Germinal center (tissue), 1 donor: ENCODE data around the gene WWOX.
"Not testable (repeated sequence)": the region's sequence is repeated elsewhere in the genome, so short reads cannot be mapped to it uniquely, and the experiment has no call there.

ENCODE experiments used
- DNase-seq: peaks from one replicate; pipeline ENCODE4 v3.0.0; 2012; ENCODE audit warnings: mixed read lengths, low spot score

WWOX gene

GRCh38 chr16:78584213-78584860 lies 484.9 kb downstream of the WWOX start:
- no peak for DNase-seq

- no peak for DNase-seq
Measured at GRCh38 chr16:78584991-78585390, 485.5 kb downstream of the WWOX start.

DNA sequence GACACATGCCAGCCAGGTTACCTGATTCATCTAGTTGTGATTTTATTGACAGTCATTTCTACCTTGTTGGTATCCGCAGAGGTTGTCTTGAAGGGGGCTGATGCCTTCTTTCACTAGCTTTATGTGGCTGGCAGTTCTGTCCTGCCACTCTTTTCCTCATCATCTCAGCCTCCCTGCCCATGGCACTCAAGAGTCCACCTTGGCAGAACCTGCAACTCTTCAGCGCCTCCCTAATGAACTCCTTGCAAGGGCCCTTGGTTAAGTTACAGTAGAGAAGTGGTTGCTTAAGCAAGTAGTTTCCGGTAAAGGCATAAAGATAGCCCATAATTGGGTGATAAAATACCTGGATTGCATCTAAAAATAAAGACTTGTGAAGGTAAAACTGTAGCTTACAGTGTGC lies 489.9 kb downstream of the WWOX start:
- no peak for DNase-seq

DNA sequence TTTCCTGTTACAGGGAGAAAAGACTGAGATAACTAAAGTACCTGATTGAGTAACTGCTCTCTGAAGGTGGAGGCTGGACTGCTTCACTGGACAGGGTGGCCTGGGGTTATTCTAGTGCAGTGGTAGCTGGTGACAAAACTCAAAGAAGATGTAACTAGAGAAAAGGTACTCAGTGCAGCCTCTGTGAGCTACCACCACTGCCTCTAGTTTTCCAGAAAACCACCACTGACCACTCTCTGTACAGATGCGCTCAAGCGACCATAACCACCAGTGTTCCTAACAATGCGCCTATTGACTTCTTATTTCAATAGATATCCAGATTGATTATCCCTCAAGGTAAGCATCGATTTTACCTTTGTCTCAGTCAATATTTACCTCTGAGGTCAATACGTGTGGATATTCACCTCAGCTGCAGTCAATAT lies 492.2 kb downstream of the WWOX start:
- DNase-seq = no peak

- DNase-seq = no peak
Measured at GRCh38 chr16:78592111-78592510, 492.7 kb downstream of the WWOX start.

DNA sequence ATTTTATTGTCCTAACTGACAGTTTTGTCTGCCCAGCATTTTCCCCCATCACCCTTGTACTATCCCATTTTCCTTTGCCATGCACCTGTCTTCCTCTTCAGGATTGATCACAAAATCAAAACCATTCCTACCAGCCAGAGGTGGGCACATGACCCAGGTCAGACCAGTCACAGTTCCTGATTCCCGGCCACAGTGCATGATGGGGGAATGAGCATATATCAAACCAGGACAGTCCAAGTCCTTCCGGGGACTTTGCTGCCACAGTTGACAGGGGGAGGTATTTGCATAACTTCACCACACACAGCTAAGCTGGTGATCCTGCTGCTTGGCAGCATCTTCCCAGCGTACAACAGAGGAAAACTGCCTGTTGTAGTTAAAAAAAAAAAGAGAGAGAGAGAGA lies 493.9 kb downstream of the WWOX start:
- DNase-seq = no peak

DNA sequence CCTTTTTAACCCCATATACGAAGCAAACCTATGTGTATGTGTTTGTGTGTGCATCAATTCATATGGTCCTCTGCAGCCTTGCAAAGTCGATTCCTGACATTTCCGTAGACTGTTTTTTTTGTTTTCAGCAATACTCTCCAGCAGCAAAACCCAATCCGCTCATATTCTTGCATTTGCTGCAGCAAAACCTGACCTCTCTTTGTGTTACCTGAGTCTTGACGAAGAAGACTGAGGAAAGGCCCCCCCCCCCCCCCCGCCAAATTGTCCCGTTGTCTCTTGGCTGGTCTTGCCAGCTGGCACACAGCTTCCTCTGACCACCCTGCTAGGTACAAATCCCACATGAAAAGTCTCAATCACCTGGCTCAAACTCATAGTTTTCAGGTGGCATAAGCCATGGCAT lies 494.7 kb downstream of the WWOX start:
- no peak for DNase-seq

DNA sequence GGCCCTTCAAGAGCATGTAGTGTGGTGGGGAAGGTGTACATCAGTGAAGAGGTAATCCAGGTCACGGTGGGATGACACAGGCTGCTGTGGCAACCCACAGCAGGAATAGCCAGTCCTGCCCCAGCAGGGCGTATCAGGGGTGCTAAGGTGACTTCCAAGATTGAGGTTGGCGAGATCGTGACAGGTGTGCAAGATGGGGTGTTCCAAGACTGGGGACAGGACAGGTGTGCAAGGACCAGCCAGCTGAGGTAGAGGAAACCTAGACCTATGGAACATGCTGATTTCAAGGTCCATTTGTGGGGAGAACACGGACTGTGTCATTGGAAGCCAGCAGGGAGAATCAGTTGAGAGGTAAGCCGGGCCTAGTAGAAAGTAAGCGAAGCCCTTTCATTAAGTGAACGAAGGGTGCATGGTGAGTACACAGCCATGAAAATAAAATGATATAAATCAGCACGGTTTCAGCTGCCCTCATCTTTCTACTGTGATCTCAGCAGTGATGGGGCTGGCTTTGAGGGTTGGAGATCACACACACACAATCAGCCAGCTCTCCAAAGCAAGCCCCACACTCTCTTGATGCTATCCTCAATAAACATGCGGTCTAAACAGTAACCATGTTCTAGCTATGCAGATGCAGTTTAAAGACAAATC lies 497.0 kb downstream of the WWOX start:
- DNase-seq = no peak

DNA sequence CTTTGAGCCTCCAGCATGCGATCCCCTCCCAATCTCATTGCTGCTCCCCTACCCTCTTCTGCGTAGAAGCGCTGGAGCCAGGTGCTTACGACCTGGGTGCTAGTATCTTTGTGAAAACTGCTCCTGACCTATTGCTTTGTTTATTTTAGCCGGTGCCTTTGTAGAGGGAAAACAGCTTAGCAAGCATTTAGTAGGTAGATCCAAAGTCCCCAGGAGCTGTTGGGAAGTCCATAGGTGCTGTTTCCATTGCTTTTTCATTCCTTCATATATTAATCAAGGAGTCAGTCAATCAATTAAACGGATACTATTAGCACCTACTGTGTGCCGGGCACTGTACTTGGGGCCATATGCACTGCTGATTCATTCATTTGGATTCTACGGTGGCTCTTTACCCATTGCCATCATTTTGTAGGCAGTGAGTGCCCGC lies 497.6 kb downstream of the WWOX start:
- DNase-seq = no peak

- peak; percentile 68 for DNase-seq
Measured at GRCh38 chr16:78597809-78598570, 498.5 kb downstream of the WWOX start.

GRCh38 chr16:78599271-78599670 lies 499.8 kb downstream of the WWOX start:
- no peak for DNase-seq

GRCh38 chr16:78604423-78605062 lies 505.1 kb downstream of the WWOX start:
- not testable (repeated sequence) for DNase-seq

- DNase-seq = no peak
Measured at GRCh38 chr16:78605548-78606101, 506.2 kb downstream of the WWOX start.

DNA sequence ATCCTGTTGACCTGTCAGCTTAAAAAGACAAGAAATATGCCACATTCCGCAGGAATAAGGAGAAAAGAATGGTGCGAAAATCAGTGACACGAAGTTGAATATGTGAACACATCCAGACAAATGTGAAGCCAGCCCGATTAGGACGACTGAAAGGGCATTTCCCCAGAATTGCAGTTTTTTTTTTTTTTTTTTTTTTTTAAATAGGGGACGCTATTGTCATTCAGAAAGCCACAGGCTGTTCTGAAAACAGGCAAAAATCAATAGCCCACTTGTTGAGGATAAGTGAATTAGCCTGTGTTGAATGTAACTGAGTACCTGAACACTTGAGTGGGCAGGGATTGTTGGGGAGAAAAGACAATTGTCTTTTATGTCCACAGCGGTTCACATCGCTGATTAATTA lies 507.1 kb downstream of the WWOX start:
- DNase-seq = no peak

DNA sequence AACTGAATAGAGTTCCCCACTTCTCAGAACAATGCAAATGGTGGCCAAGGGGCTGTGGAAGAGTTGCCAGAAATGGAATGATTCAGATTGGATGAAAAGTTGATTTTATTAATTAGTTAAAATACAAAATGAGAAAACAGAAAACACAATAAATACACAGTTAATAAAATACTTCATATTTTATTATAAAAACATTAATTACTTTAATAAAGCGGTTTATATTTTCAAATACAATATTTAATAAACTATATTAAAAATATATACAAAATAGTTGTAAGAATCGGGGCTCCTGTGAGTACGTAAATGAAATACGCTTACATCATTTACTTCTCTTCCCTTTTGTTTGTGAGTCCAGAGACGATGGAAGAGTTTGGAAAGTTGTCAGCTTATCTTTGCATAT lies 507.6 kb downstream of the WWOX start:
- DNase-seq = no peak

- no peak for DNase-seq
Measured at GRCh38 chr16:78607465-78607864, 508.0 kb downstream of the WWOX start.

- no peak for DNase-seq
Measured at GRCh38 chr16:78608305-78608776, 508.9 kb downstream of the WWOX start.

DNA sequence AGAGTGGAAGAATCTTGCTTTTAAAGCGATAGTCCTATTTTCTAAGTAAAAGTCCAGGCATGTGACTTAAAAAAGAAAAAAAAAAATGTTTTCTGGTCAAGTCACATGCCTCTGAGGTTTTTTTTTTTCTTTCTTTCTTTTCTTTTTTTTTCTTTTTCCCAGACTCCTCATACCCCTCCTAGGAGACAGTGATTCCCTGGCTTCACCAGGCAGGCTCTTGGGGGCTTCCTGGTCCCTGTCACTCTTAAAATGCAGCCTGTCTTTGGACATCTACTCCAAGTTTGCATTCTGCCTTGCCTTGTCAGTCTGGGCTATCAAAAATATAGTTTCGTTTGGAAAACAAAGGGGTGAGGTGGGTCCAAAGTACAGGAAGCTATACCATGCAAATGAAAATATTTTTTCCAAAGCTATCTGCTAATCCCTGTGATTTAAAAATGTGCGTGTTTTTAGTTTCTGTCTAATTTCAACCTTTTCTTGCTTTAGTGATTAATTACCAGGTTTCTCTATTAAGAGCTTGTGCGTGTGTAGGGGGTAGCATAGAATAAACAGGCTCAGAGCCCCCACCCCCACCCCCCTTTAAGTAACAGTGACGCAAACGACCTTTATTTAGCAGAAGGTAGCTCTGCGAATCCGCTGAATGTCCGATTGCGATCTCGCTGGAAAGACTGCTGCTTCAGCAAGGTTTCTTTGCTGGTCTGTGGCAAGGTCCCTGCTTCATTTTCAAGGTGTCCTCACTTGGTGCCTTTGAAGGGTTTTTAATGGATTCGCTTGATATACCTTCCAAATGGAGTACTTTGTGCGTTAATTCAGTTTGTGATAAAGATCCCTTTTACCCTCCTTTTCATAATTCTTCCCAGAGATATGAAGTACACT lies 510.2 kb downstream of the WWOX start:
- DNase-seq = no peak

DNA sequence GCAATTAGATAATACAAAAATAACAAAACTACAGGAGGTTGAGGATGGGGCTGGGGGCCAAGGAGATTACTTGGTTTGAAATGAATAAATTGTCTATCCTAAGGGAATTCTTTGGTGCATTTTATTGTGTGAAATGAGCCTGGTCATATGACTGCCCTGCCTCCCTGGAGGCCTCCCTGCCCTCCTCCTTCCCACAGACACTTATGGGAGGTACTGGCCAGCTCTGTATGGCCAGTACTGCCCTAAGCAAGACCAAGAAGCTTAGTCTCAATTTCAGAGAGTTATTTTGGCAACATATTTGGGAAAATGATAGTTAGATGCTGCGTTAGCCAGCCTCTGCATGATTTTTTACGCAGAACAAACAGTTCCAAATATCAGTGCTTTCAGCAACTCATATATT lies 511.9 kb downstream of the WWOX start:
- DNase-seq = no peak

DNA sequence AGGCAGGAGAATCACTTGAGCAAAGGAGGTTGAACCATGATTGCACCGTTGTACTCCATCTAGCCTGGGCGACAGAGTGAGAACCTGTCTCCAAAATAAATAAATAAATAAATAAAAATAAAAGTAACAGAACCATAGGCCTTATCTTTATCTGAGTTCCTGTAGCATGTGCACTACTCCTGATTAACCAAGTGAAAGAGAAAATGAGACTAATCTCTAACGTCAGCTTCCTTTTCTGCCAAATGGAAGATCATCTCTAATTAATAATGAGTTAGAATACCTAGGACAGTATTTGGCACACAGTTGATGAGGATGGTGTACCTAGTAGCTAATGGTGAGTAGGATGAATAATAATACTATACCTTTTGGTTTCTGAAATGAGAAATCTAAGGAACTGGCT lies 520.4 kb downstream of the WWOX start:
- no peak for DNase-seq

GRCh38 chr16:78620291-78620690 lies 520.8 kb downstream of the WWOX start:
- no peak for DNase-seq
